GM12878 (cell line): ENCODE data around the gene MPHOSPH9. TPM values are rescaled to one million over a fixed set of nuclear protein-coding genes. Genes with fewer than 3 reads are reported as not detected.

ENCODE experiments used
- ATAC-seq: fragments of 200-7000 bp; cut with Tn5 transposase; 3 replicates; pipeline ENCODE4 v1.9.1; 2020; ENCODE audit warnings: mild to moderate bottlenecking, moderate library complexity
- BruUV-seq: library from RNA; stranded (reverse); fragments of 400-500 nt; replicated peaks from 2 replicates; lab custom pipeline; 2021; lab: Mats Ljungman, UMichigan
- CTCF ChIA-PET: fragments of 300-600 bp; sonication (Branson Sonifier 250); formaldehyde crosslinking; extraction: SDS; loops from one replicate; lab custom pipeline; 2021; ENCODE audit warnings: inconsistent platforms; lab: Yijun Ruan, JAX
- POLR2A ChIA-PET: fragments of 350-600 bp; formaldehyde crosslinking; extraction: SDS; loops from one replicate; lab custom pipeline; 2021; ENCODE audit warnings: inconsistent platforms; lab: Charles Lee
- RAD21 ChIA-PET: fragments of 300-600 bp; sonication (Branson Sonifier 250); formaldehyde crosslinking; loops from one replicate; lab custom pipeline; 2023; ENCODE audit warnings: antibody characterized with exemption; ENCODE audit not compliant: unreplicated experiment; lab: Charles Lee
- SMC1A ChIA-PET: fragments of 300-600 bp; sonication (Branson Sonifier 250); formaldehyde crosslinking; loops from one replicate; lab custom pipeline; 2023; ENCODE audit not compliant: unreplicated experiment, uncharacterized antibody; lab: Charles Lee
- DNase-seq: peaks from one replicate; pipeline ENCODE4 v3.0.0-alpha.2; 2011; ENCODE audit warnings: low read depth, low spot score
- FAIRE-seq: peaks from 3 replicates; lab custom pipeline; 2011; peaks lifted over from hg19 to GRCh38; lab: Jason Lieb, UNC
- H2AFZ ChIP-seq: 2 replicates; pipeline ENCODE4 v1.6.0; 2011; ENCODE audit warnings: low read depth, low read length, control low read depth; ENCODE audit not compliant: control insufficient read depth
- H3K27ac ChIP-seq: 2 replicates; pipeline ENCODE4 v1.5.1; 2011; ENCODE audit warnings: control low read depth; ENCODE audit not compliant: control insufficient read depth, insufficient read depth
- H3K27me3 ChIP-seq, 2 experiments: replicated peaks in 1 of 2; 2 replicates each; pipeline versions ENCODE4 v1.6.0 to v1.6.1; 2011; ENCODE audit warnings: low read length in 1 of 2; ENCODE audit not compliant: control insufficient read depth in 2 of 2, insufficient read depth in 2 of 2
- H3K36me3 ChIP-seq, 2 experiments: 2 replicates each; pipeline ENCODE4 v1.5.1; 2011; ENCODE audit warnings: low read length in 1 of 2; ENCODE audit not compliant: control insufficient read depth in 2 of 2, insufficient read depth in 2 of 2
- H3K4me1 ChIP-seq: 2 replicates; pipeline ENCODE4 v1.6.1; 2011; ENCODE audit warnings: mild to moderate bottlenecking, low read length, moderate library complexity, mixed read lengths; ENCODE audit not compliant: control insufficient read depth, insufficient read depth
- H3K4me2 ChIP-seq: 2 replicates; pipeline ENCODE4 v1.6.0; 2011; ENCODE audit warnings: control low read depth; ENCODE audit not compliant: control insufficient read depth, insufficient read depth
- H3K4me3 ChIP-seq: fragments of 200-600 bp; sonication (generic); 2 replicates; pipeline ENCODE4 v1.5.1; 2016
- H3K79me2 ChIP-seq: 2 replicates; pipeline ENCODE4 v1.6.0; 2011; ENCODE audit warnings: low read length; ENCODE audit not compliant: control insufficient read depth, insufficient read depth
- H3K9ac ChIP-seq: 2 replicates; pipeline ENCODE4 v1.8.0; 2011; ENCODE audit warnings: low read length, control low read depth, mixed read lengths; ENCODE audit not compliant: control insufficient read depth, insufficient read depth
- H3K9me3 ChIP-seq: replicated peaks from 3 replicates; pipeline ENCODE4 v1.5.1; 2011; ENCODE audit warnings: mild to moderate bottlenecking, low read length; ENCODE audit not compliant: control insufficient read depth, insufficient read depth
- H4K20me1 ChIP-seq: 2 replicates; pipeline ENCODE4 v1.6.0; 2011; ENCODE audit not compliant: control insufficient read depth, insufficient read depth
- CBX3 ChIP-seq: fragments of 200-600 bp; sonication (generic); IDR thresholded peaks from 2 replicates; pipeline ENCODE4 v1.6.1; 2016; ENCODE audit warnings: low read depth, borderline replicate concordance
- RAD21 ChIP-seq: IDR thresholded peaks from 2 replicates; pipeline ENCODE4 v1.6.1; 2011; ENCODE audit warnings: mild to moderate bottlenecking, low read depth, low read length, moderate library complexity; ENCODE audit not compliant: insufficient read depth
- YBX1 ChIP-seq: fragments of 450-650 bp; IDR thresholded peaks from 2 replicates; pipeline ENCODE4 v1.6.1; 2016; ENCODE audit warnings: antibody characterized with exemption
- WGBS: methylation state at CpG from one replicate; pipeline ENCODE4 v1.1.6; 2016; ENCODE audit warnings: low lambda C conversion rate; ENCODE audit not compliant: insufficient replicate concordance, insufficient coverage; ENCODE audit errors: missing lambda C conversion rate; 5-methylcytosine and 5-hydroxymethylcytosine counted together
- in situ Hi-C: fragments of 300-500 bp; cut with MboI; formaldehyde crosslinking; loops from 9 replicates; pipeline ENCODE4 v1.14.3; 2018; ENCODE audit warnings: mixed read lengths
- intact Hi-C: fragments of 100-400 bp; cut with micrococcal nuclease; formaldehyde crosslinking; loops from one replicate; pipeline ENCODE4 v1.14.2; 2022; ENCODE audit not compliant: unreplicated experiment
- polyA plus RNA-seq, 11 experiments: library from polyadenylated mRNA; depleted of rRNA in 4 of 11; unstranded in 6 of 11; stranded (reverse) in 5 of 11; fragments of >200 nt; fragmentation: Nextera tagmentation in 4 of 11; fragmentation: Illumina TruSeq in 1 of 11; extraction: Ambion mirVana in 4 of 11; extraction: Trizol in 1 of 11; gene quantifications; 1 replicate in 1 of 11; 2 replicates in 10 of 11; pipeline versions ENCODE4 v1.2.1 to v1.2.3, GENCODE V29; 2011 to 2016; ENCODE audit warnings: inconsistent platforms in 2 of 11, missing spikeins in 2 of 11, low read depth in 1 of 11
- total RNA-seq, 4 experiments: library from RNA; depleted of rRNA in 3 of 4; stranded (reverse); fragments of >200 nt in 3 of 4; fragmentation: Illumina TruSeq in 1 of 4; extraction: Trizol in 1 of 4; gene quantifications; 2 replicates each; pipeline versions ENCODE4 v1.2.1 to v1.2.3, GENCODE V29; 2013 to 2021
- TF ChIP-seq, protein P1 (sequence below): fragments of 450-650 bp; IDR thresholded peaks from 2 replicates; pipeline ENCODE4 v1.6.1; 2017; ENCODE audit warnings: antibody characterized with exemption, mild to moderate bottlenecking, moderate library complexity
- TF ChIP-seq, protein P2 (sequence below), 3 experiments: IDR thresholded peaks in 2 of 3; conservative IDR thresholded peaks in 1 of 3; 2 replicates each; pipeline ENCODE4 v1.5.1; 2011; ENCODE audit warnings: low read depth in 3 of 3, low read length in 3 of 3, mild to moderate bottlenecking in 3 of 3, control low read depth in 2 of 3, moderate library complexity in 2 of 3, inconsistent platforms in 1 of 3, mixed read lengths in 1 of 3; ENCODE audit not compliant: control insufficient read depth in 2 of 3, insufficient read depth in 1 of 3; ENCODE audit errors: extremely low read depth in 1 of 3

MPHOSPH9 gene
- total and polyA plus RNA-seq, 10 of the 15 experiments (the other 5 are each of a cell fraction or from before 2014, with no cell fraction given), result 11.5 to 72.2 (median 45.7) TPM

GRCh38 chr12:123245678-123246077 is 12.7 kb upstream of the MPHOSPH9 start:
- no peaks in the 10 kb centered on the region for H3K27me3 ChIP-seq
- ChIA-PET RAD21 (no interaction called here), CTCF (no interaction called here), POLR2A (interaction anchor here (0.6 to 0.9 kb wide), 2 partner anchors 13 to 31 kb away, joined by 3 to 4 read pairs; partner anchors contain the start of gene MPHOSPH9), SMC1A (no interaction called here)
- FAIRE-seq (no peak), ATAC-seq (no peak), DNase-seq (no peak)
- H2AFZ ChIP-seq, result no peak overlapping the region
- in situ Hi-C loops, result loop anchor here (25.0 kb wide), 1 partner anchor 383 kb away; no protein-coding TSS in a partner anchor
- WGBS, result 80% methylated on average over 3 of the region's 3 CpGs
- BruUV-seq, result no TSS peak
- intact Hi-C loops, result no loop called here
- H3K36me3 ChIP-seq, result peaks cover 4 to 8% of the 10 kb centered on the region in 2 experiments
- H3K27ac ChIP-seq, result no peak overlapping the region
- no peak overlapping the region for H3K4me2 ChIP-seq
- no peak overlapping the region for H3K9ac ChIP-seq
- H4K20me1 ChIP-seq, result no peaks in the 10 kb centered on the region
- no peak for TF ChIP-seq CBX3
- TF ChIP-seq, protein P1, sequence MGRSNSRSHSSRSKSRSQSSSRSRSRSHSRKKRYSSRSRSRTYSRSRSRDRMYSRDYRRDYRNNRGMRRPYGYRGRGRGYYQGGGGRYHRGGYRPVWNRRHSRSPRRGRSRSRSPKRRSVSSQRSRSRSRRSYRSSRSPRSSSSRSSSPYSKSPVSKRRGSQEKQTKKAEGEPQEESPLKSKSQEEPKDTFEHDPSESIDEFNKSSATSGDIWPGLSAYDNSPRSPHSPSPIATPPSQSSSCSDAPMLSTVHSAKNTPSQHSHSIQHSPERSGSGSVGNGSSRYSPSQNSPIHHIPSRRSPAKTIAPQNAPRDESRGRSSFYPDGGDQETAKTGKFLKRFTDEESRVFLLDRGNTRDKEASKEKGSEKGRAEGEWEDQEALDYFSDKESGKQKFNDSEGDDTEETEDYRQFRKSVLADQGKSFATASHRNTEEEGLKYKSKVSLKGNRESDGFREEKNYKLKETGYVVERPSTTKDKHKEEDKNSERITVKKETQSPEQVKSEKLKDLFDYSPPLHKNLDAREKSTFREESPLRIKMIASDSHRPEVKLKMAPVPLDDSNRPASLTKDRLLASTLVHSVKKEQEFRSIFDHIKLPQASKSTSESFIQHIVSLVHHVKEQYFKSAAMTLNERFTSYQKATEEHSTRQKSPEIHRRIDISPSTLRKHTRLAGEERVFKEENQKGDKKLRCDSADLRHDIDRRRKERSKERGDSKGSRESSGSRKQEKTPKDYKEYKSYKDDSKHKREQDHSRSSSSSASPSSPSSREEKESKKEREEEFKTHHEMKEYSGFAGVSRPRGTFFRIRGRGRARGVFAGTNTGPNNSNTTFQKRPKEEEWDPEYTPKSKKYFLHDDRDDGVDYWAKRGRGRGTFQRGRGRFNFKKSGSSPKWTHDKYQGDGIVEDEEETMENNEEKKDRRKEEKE, result no peak
- TF ChIP-seq, protein P2, sequence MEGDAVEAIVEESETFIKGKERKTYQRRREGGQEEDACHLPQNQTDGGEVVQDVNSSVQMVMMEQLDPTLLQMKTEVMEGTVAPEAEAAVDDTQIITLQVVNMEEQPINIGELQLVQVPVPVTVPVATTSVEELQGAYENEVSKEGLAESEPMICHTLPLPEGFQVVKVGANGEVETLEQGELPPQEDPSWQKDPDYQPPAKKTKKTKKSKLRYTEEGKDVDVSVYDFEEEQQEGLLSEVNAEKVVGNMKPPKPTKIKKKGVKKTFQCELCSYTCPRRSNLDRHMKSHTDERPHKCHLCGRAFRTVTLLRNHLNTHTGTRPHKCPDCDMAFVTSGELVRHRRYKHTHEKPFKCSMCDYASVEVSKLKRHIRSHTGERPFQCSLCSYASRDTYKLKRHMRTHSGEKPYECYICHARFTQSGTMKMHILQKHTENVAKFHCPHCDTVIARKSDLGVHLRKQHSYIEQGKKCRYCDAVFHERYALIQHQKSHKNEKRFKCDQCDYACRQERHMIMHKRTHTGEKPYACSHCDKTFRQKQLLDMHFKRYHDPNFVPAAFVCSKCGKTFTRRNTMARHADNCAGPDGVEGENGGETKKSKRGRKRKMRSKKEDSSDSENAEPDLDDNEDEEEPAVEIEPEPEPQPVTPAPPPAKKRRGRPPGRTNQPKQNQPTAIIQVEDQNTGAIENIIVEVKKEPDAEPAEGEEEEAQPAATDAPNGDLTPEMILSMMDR (IDR thresholded peaks at IDR 0.05 in 2 of 3, conservative IDR thresholded peaks at IDR 0.05 in 1 of 3; ENCODE audit: control insufficient read depth in 2 of 3, extremely low read depth in 1 of 3, insufficient read depth in 1 of 3, low read depth in 3 of 3, low read length in 3 of 3), result no peak
- TF ChIP-seq RAD21, result no peak
- TF ChIP-seq YBX1, result no peak
- H3K4me3 ChIP-seq, result no peak overlapping the region
- peaks cover 3% of the 10 kb centered on the region; the same call in 2 of the 3 replicates for H3K9me3 ChIP-seq
- H3K4me1 ChIP-seq, result peaks cover 9% of the 10 kb centered on the region
- peaks cover 24% of the 10 kb centered on the region for H3K79me2 ChIP-seq
